SK-N-SH (cell line): ENCODE measurements around the gene MAP3K7.

Source experiments
- CTCF ChIP-seq: fragments of 200-600 bp; sonication (generic); IDR thresholded peaks from 2 replicates; pipeline ENCODE4 v1.6.1; 2017; ENCODE audit warnings: antibody characterized with exemption, mild to moderate bottlenecking, moderate library complexity
- POLR2AphosphoS5 ChIP-seq: IDR thresholded peaks from 2 replicates; pipeline ENCODE4 v1.6.1; 2012; ENCODE audit warnings: low read depth, low read length
- TAF1 ChIP-seq: IDR thresholded peaks from 2 replicates; pipeline ENCODE4 v1.6.1; 2012; ENCODE audit warnings: low read depth, mild to moderate bottlenecking, low read length, moderate library complexity, borderline replicate concordance

- TF ChIP-seq CTCF = no peak
- TF ChIP-seq POLR2AphosphoS5 = no peak
- no peak for TF ChIP-seq TAF1
Measured at GRCh38 chr6:90534337-90535025, 52.4 kb downstream of the MAP3K7 start.
